ENCODE measurements around the gene NEK11.
A peak's percentile ranks its signal among the peaks of the same experiment; 100 is the strongest.
"Not testable (repeated sequence)": the region's sequence is repeated elsewhere in the genome, so short reads cannot be mapped to it uniquely, and the experiment has no call there.

The NEK11 gene

GRCh38 chr3:131036986-131037385 lies 10.3 kb downstream of the NEK11 start:
- DNase-seq: no peak

- DNase-seq: no peak
Measured at GRCh38 chr3:131038326-131038725, 11.6 kb downstream of the NEK11 start.

GRCh38 chr3:131042271-131042985 lies 15.8 kb downstream of the NEK11 start:
- DNase-seq: not testable (repeated sequence)

GRCh38 chr3:131047582-131047981 lies 20.9 kb downstream of the NEK11 start:
- DNase-seq: no peak

GRCh38 chr3:131048030-131048429 lies 21.4 kb downstream of the NEK11 start:
- no peak for DNase-seq

- no peak for DNase-seq
Measured at GRCh38 chr3:131050001-131050400, 23.3 kb downstream of the NEK11 start.

- no peak for DNase-seq
Measured at GRCh38 chr3:131053043-131053859, 26.6 kb downstream of the NEK11 start.

- DNase-seq: no peak
Measured at GRCh38 chr3:131067983-131068382, 41.3 kb downstream of the NEK11 start.

- no peak for DNase-seq
Measured at GRCh38 chr3:131072099-131072559, 45.5 kb downstream of the NEK11 start.

- DNase-seq: no peak
Measured at GRCh38 chr3:131072845-131073244, 46.2 kb downstream of the NEK11 start.

- no peak for DNase-seq
Measured at GRCh38 chr3:131075632-131076328, 49.1 kb downstream of the NEK11 start.

GRCh38 chr3:131077904-131078303 lies 51.2 kb downstream of the NEK11 start:
- DNase-seq: no peak

GRCh38 chr3:131079086-131079485 lies 52.4 kb downstream of the NEK11 start:
- no peak for DNase-seq

- no peak for DNase-seq
Measured at GRCh38 chr3:131081224-131081623, 54.5 kb downstream of the NEK11 start.

GRCh38 chr3:131082246-131082645 lies 55.6 kb downstream of the NEK11 start:
- no peak for DNase-seq

GRCh38 chr3:131082871-131083863 lies 56.5 kb downstream of the NEK11 start:
- DNase-seq: peak; percentile 11

- DNase-seq: no peak
Measured at GRCh38 chr3:131091768-131092167, 65.1 kb downstream of the NEK11 start.

GRCh38 chr3:131107637-131108433 lies 81.2 kb downstream of the NEK11 start:
- DNase-seq: no peak

- DNase-seq: no peak
Measured at GRCh38 chr3:131109156-131109555, 82.5 kb downstream of the NEK11 start.

GRCh38 chr3:131110087-131110486 lies 83.4 kb downstream of the NEK11 start:
- DNase-seq: no peak

- DNase-seq: no peak
Measured at GRCh38 chr3:131114256-131114655, 87.6 kb downstream of the NEK11 start.
